CD14-positive monocyte (primary cell): ENCODE data around the gene PTPN2. TPM values are rescaled to one million over a fixed set of nuclear protein-coding genes. Genes with fewer than 3 reads are reported as not detected.

ENCODE experiments used
- DNase-seq, 3 donors: peaks; one replicate each; pipeline ENCODE4 v3.0.0-alpha.2; 2011 to 2022
- H2AFZ ChIP-seq: 2 replicates; pipeline ENCODE4 v1.6.0; 2012; ENCODE audit warnings: mild to moderate bottlenecking, low read depth, low read length, inconsistent platforms; ENCODE audit not compliant: insufficient read depth, poor library complexity, severe bottlenecking
- H3K27ac ChIP-seq, 2 donors: 1 replicate in 1 of 2; 2 replicates in 1 of 2; pipeline ENCODE4 v1.5.1; 2012 to 2013; ENCODE audit warnings: low read length in 2 of 2, control low read depth in 1 of 2, inconsistent platforms in 1 of 2, low read depth in 1 of 2, mild to moderate bottlenecking in 1 of 2
- H3K27me3 ChIP-seq, 2 donors: one replicate each; pipeline versions ENCODE4 v1.6.0 to v1.6.1; 2011 to 2013; ENCODE audit warnings: low read length in 2 of 2; ENCODE audit not compliant: control insufficient read depth in 2 of 2, insufficient read depth in 2 of 2
- H3K36me3 ChIP-seq, 2 donors: replicated peaks in 1 of 2; 1 replicate in 1 of 2; 2 replicates in 1 of 2; pipeline versions ENCODE4 v1.5.1 to v1.6.1; 2012 to 2013; ENCODE audit warnings: low read length in 2 of 2, control low read depth in 1 of 2, inconsistent platforms in 1 of 2, mild to moderate bottlenecking in 1 of 2; ENCODE audit not compliant: insufficient read depth in 2 of 2, control insufficient read depth in 1 of 2
- H3K4me1 ChIP-seq, 2 donors: 1 replicate in 1 of 2; 2 replicates in 1 of 2; pipeline versions ENCODE4 v1.5.1 to v1.6.1; 2012 to 2013; ENCODE audit warnings: low read length in 2 of 2, control low read depth in 1 of 2, inconsistent platforms in 1 of 2, mild to moderate bottlenecking in 1 of 2, moderate library complexity in 1 of 2; ENCODE audit not compliant: insufficient read depth in 2 of 2, control insufficient read depth in 1 of 2
- H3K4me2 ChIP-seq: replicated peaks from 2 replicates; pipeline ENCODE3; 2012; ENCODE audit warnings: low read length, moderate library complexity, mild to moderate bottlenecking; ENCODE audit not compliant: poor library complexity, severe bottlenecking; ENCODE audit errors: extremely low read depth
- H3K4me3 ChIP-seq, 3 experiments: fragments of 200-600 bp in 1 of 3; sonication (generic) in 1 of 3; replicated peaks in 1 of 3; 1 replicate in 2 of 3; 2 replicates in 1 of 3; pipeline ENCODE4 v1.5.1; 2011 to 2013; ENCODE audit warnings: low read length in 3 of 3, mild to moderate bottlenecking in 3 of 3, control low read depth in 2 of 3, low read depth in 2 of 3, inconsistent platforms in 1 of 3, moderate library complexity in 1 of 3
- H3K79me2 ChIP-seq: 2 replicates; pipeline ENCODE4 v1.6.0; 2012; ENCODE audit warnings: mild to moderate bottlenecking, control low read depth, inconsistent platforms, low read length, moderate library complexity; ENCODE audit not compliant: insufficient read depth
- H3K9ac ChIP-seq: 2 replicates; pipeline ENCODE4 v1.6.0; 2017; ENCODE audit warnings: low read length, mild to moderate bottlenecking; ENCODE audit not compliant: insufficient read depth, poor library complexity, severe bottlenecking
- H3K9me3 ChIP-seq, 2 donors: replicated peaks in 1 of 2; 1 replicate in 1 of 2; 2 replicates in 1 of 2; pipeline versions ENCODE4 v1.5.1 to v1.6.1; 2012 to 2013; ENCODE audit warnings: low read length in 2 of 2, control low read depth in 1 of 2; ENCODE audit not compliant: control insufficient read depth in 1 of 2, insufficient read depth in 1 of 2
- H4K20me1 ChIP-seq: 2 replicates; pipeline ENCODE4 v1.6.0; 2012; ENCODE audit warnings: mild to moderate bottlenecking, low read length, control low read depth, moderate library complexity; ENCODE audit not compliant: insufficient read depth
- H3K27ac Mint-ChIP-seq, 7 donors: one replicate each; pipeline ENCODE4 v1.8.0; 2020; ENCODE audit warnings: mild to moderate bottlenecking in 7 of 7, mixed read lengths in 7 of 7, moderate library complexity in 6 of 7, inconsistent platforms in 2 of 7
- H3K27me3 Mint-ChIP-seq, 3 donors: one replicate each; pipeline ENCODE4 v1.8.0; 2021 to 2022; ENCODE audit warnings: low read depth in 3 of 3, mild to moderate bottlenecking in 3 of 3, mixed read lengths in 3 of 3, moderate library complexity in 3 of 3, inconsistent platforms in 1 of 3
- H3K36me3 Mint-ChIP-seq, 2 donors: one replicate each; pipeline ENCODE4 v1.8.0; 2020; ENCODE audit warnings: mixed read lengths in 2 of 2, inconsistent platforms in 1 of 2, mild to moderate bottlenecking in 1 of 2
- H3K4me1 Mint-ChIP-seq: one replicate; pipeline ENCODE4 v1.8.0; 2020; ENCODE audit warnings: mild to moderate bottlenecking, mixed read lengths
- H3K4me3 Mint-ChIP-seq, 2 donors: one replicate each; pipeline ENCODE4 v1.8.0; 2020; ENCODE audit warnings: mild to moderate bottlenecking in 2 of 2, mixed read lengths in 2 of 2, moderate library complexity in 1 of 2
- H3K9me3 Mint-ChIP-seq, 7 donors: one replicate each; pipeline ENCODE4 v1.8.0; 2020 to 2022; ENCODE audit warnings: mixed read lengths in 7 of 7, mild to moderate bottlenecking in 6 of 7, moderate library complexity in 6 of 7, inconsistent platforms in 2 of 7
- WGBS: methylation state at CpG from one replicate; pipeline ENCODE4 v1.1.5; 2013; ENCODE audit warnings: missing lambda C conversion rate; ENCODE audit not compliant: insufficient coverage; 5-methylcytosine and 5-hydroxymethylcytosine counted together
- intact Hi-C, 2 donors: fragments of 100-400 bp; cut with micrococcal nuclease; formaldehyde crosslinking; loops; one replicate each; pipeline versions ENCODE4 v1.15.0 to v1.15.1; 2023
- polyA plus RNA-seq, 3 donors: library from polyadenylated mRNA; depleted of rRNA in 1 of 3; unstranded in 2 of 3; stranded (reverse) in 1 of 3; fragments of 300-500 nt in 2 of 3; fragments of >200 nt in 1 of 3; fragmentation: Illumina TruSeq in 2 of 3; gene quantifications; 1 replicate in 2 of 3; 2 replicates in 1 of 3; pipeline ENCODE4 v1.2.3, GENCODE V29; 2012 to 2021
- TF ChIP-seq, protein P1 (sequence below): fragments of 200-600 bp; IDR thresholded peaks from one replicate; pipeline ENCODE4 v1.8.0; 2022; ENCODE audit warnings: antibody characterized with exemption, mild to moderate bottlenecking

Gene PTPN2
- polyA plus RNA-seq, 3 donors = 55.6 to 108 (median 78.4) TPM

DNA sequence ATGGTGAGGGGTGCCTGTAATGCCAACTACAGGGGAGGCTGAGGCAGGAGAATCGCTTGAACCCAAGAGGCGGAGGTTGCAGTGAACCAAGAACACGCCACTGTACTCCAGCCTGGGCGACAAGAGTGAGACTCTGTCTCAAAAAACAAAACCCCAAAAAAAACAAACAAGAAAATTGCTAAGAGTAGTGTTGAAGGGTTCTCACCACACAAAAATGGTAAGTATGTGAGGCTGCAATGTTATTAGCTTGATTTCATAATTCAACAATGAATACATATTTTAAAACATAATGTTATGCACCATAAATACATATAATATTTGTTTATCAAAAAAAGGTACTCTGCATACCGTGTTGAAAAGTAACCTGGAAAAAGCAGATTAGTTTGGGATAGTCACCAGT, 135.4 kb downstream of the PTPN2 start:
- Mint-ChIP-seq H3K27me3 (peaks cover 0 to 4% (median 3%) of the 10 kb centered on the region in 3 donors), H3K27ac (no peak overlapping the region), H3K4me3 (no peak overlapping the region), H3K4me1 (no peaks in the 10 kb centered on the region), H3K36me3 (no peaks in the 10 kb centered on the region), H3K9me3 (peaks cover 0 to 3% (median 0%) of the 10 kb centered on the region in 7 donors)
- no peak overlapping the region for H2AFZ ChIP-seq
- H3K9me3 ChIP-seq = no peaks in the 10 kb centered on the region
- no peak for DNase-seq
- no CpG with 5 or more reads among the region's 5 CpGs for WGBS
- no peak overlapping the region for H3K4me2 ChIP-seq
- no peaks in the 10 kb centered on the region for H3K4me1 ChIP-seq
- no peak overlapping the region for H3K4me3 ChIP-seq
- TF ChIP-seq, protein P1, sequence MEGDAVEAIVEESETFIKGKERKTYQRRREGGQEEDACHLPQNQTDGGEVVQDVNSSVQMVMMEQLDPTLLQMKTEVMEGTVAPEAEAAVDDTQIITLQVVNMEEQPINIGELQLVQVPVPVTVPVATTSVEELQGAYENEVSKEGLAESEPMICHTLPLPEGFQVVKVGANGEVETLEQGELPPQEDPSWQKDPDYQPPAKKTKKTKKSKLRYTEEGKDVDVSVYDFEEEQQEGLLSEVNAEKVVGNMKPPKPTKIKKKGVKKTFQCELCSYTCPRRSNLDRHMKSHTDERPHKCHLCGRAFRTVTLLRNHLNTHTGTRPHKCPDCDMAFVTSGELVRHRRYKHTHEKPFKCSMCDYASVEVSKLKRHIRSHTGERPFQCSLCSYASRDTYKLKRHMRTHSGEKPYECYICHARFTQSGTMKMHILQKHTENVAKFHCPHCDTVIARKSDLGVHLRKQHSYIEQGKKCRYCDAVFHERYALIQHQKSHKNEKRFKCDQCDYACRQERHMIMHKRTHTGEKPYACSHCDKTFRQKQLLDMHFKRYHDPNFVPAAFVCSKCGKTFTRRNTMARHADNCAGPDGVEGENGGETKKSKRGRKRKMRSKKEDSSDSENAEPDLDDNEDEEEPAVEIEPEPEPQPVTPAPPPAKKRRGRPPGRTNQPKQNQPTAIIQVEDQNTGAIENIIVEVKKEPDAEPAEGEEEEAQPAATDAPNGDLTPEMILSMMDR = no peak
- no peaks in the 10 kb centered on the region for H3K36me3 ChIP-seq
- no peaks in the 10 kb centered on the region for H4K20me1 ChIP-seq
- no peak overlapping the region for H3K9ac ChIP-seq
- no peak overlapping the region for H3K27ac ChIP-seq
- intact Hi-C loops = loop anchor here in 1 of 2 donors (5.0 kb wide), 1 partner anchor 144 kb away; no protein-coding TSS in a partner anchor
- H3K79me2 ChIP-seq = no peaks in the 10 kb centered on the region
- no peaks in the 10 kb centered on the region for H3K27me3 ChIP-seq

DNA sequence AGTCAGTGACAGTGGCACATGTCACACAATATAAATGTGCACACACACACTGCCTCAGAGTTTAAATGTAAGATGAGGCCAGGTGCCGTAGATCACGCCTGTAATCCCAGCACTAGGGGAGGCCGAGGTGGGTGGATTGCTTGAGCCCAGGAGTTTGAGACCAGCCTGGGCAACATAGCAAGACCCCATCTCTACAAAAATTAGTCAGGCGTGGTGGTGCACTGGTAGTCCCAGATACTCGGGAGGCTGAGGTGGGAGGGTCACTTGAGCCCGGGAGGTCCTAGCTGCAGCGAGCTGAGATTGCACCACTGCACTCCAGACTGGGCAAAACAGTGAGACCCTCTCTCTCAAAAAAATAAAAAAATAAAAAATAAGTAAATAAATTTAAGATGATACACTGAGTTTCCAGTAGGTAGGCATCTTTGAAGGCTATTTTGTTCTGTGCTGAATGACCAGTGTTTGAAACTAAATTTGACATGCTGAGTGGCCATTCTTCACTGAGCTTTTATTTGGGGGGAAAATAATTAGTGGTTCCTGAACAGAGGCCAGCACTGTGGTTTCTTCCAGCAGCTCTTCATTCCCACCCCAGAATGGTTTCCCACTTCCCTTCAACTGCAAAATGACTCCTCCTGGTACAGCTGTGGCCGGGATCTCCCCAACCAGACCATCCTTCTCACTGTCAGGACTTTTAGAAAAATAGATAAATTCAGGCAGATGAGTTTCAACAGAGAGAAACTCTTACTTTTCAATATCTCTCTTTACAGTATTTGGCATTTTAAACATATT, 136.3 kb downstream of the PTPN2 start:
- Mint-ChIP-seq H3K4me1 (no peaks in the 10 kb centered on the region), H3K4me3 (no peak overlapping the region), H3K27me3 (peaks cover 0 to 4% (median 3%) of the 10 kb centered on the region in 3 donors), H3K27ac (no peak overlapping the region), H3K36me3 (no peaks in the 10 kb centered on the region), H3K9me3 (peaks cover 0 to 3% (median 0%) of the 10 kb centered on the region in 7 donors)
- Histone ChIP-seq H3K27me3 (no peaks in the 10 kb centered on the region), H3K9ac (no peak overlapping the region), H3K4me3 (no peak overlapping the region), H3K27ac (no peak overlapping the region), H3K79me2 (no peaks in the 10 kb centered on the region), H3K4me2 (no peak overlapping the region), H3K4me1 (no peaks in the 10 kb centered on the region), H3K9me3 (no peaks in the 10 kb centered on the region), H4K20me1 (no peaks in the 10 kb centered on the region), H2AFZ (no peak overlapping the region), H3K36me3 (no peaks in the 10 kb centered on the region)
- WGBS = no CpG with 5 or more reads among the region's 8 CpGs
- TF ChIP-seq, protein P1 = no peak
- DNase-seq = no peak
- intact Hi-C loops = loop anchor here in 1 of 2 donors (5.0 kb wide), 1 partner anchor 145 kb away; no protein-coding TSS in a partner anchor
